ENCODE results near the gene ABCC9. TPM values are rescaled to one million over a fixed set of nuclear protein-coding genes. Genes with fewer than 3 reads are reported as not detected.
"Not testable (repeated sequence)": the region's sequence is repeated elsewhere in the genome, so short reads cannot be mapped to it uniquely, and the experiment has no call there.

Gene ABCC9
- polyA plus RNA-seq, 1 of the 3 experiments (the other 2 are of a cell fraction), result 0.02 TPM

DNA sequence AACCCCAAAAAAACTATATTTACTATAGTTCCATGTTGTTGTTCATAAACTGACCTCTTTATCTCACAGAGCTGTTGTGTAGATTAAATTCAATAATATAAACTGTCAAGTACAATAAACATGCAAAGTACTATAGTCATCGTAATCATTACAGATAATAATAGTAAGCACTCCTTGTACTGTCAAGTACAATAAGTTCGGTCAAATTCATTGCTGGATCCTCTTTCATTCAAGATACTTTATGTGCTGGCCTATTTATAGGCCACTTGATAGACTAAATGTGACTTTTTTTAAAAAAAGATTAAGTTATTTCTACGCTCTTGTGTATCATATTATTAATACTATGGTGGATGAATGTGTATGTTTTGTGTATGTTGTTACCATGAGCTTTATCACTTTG lies 127.5 kb downstream of the ABCC9 start:
- TF ChIP-seq TAF1 (IDR thresholded peaks at IDR 0.05; ENCODE audit: borderline replicate concordance, low read depth, low read length), result no peak
- TF ChIP-seq GABPA (IDR thresholded peaks at IDR 0.05; ENCODE audit: low read depth), result no peak
- no peak for TF ChIP-seq NRF1 (IDR thresholded peaks at IDR 0.05; ENCODE audit: low read depth, low read length)
- TF ChIP-seq JUND (IDR thresholded peaks at IDR 0.05), result no peak
- no peak for TF ChIP-seq EZH2phosphoT487 (IDR thresholded peaks at IDR 0.05; ENCODE audit: borderline replicate concordance, low read depth)
- TF ChIP-seq RCOR1 (IDR thresholded peaks at IDR 0.05; ENCODE audit: low read length), result no peak
- no peak for TF ChIP-seq EP300 (IDR thresholded peaks at IDR 0.05; ENCODE audit: borderline replicate concordance in 1 of 2, low read depth in 1 of 2, low read length in 1 of 2)
- TF ChIP-seq TEAD4 (IDR thresholded peaks at IDR 0.05; ENCODE audit: borderline replicate concordance, insufficient read depth), result no peak
- H3K9ac ChIP-seq, result no peak overlapping the region
- H3F3A ChIP-seq (replicated peaks; ENCODE audit: insufficient read depth), result no peaks in the 10 kb centered on the region
- H3K4me3 ChIP-seq (ENCODE audit: low read depth in 2 of 2, low read length in 1 of 2), result no peak overlapping the region
- no peaks in the 10 kb centered on the region for H3K27me3 ChIP-seq (ENCODE audit: insufficient read depth)
- WGBS (ENCODE audit: low lambda C conversion rate), result 25% methylated on average over 3 of the region's 3 CpGs
- POLR2A ChIA-PET, result no interaction called here
- no peaks in the 10 kb centered on the region for H3K9me3 ChIP-seq
- H3K79me2 ChIP-seq (ENCODE audit: insufficient read depth), result no peaks in the 10 kb centered on the region
- H3K4me1 ChIP-seq (ENCODE audit: control insufficient read depth in 1 of 2, insufficient read depth in 2 of 2, low read depth in 1 of 2, low read length in 1 of 2), result no peaks in the 10 kb centered on the region; a peak in 1 of 4 replicates
- H3K9me2 ChIP-seq, result no peaks in the 10 kb centered on the region
- CTCF ChIA-PET, result interaction anchor here (0.6 to 1.7 kb wide), 3 partner anchors 12 to 162 kb away, joined by 3 to 8 read pairs (median 3); partner anchors contain the start of gene KCNJ8
- no peak overlapping the region for H3K4me2 ChIP-seq
- no peaks in the 10 kb centered on the region for H4K20me1 ChIP-seq (ENCODE audit: insufficient read depth)
- no peaks in the 10 kb centered on the region for H3K36me3 ChIP-seq (replicated peaks in 1 of 2; ENCODE audit: control insufficient read depth in 1 of 2, insufficient read depth in 2 of 2, low read length in 1 of 2)
- no peak for DNase-seq
- peak overlapping the region in 1 of 2 experiments; percentile 6; a peak in 1 of 4 replicates for H3K27ac ChIP-seq (ENCODE audit: low read depth in 2 of 2, low read length in 1 of 2)
- H2AFZ ChIP-seq (ENCODE audit: low read depth), result no peak overlapping the region

- H3K27me3 ChIP-seq (ENCODE audit: insufficient read depth), result no peaks in the 10 kb centered on the region
- ChIA-PET POLR2A (no interaction called here), CTCF (interaction anchor here (1.7 kb wide), 1 partner anchor 40 kb away, joined by 8 read pairs; the partner anchor contains the start of gene KCNJ8)
- H3K9me3 ChIP-seq, result no peaks in the 10 kb centered on the region
- DNase-seq, result no peak
- no peak overlapping the region for H3K4me3 ChIP-seq (ENCODE audit: low read depth in 2 of 2, low read length in 1 of 2)
- no peaks in the 10 kb centered on the region for H3K9me2 ChIP-seq
- no peaks in the 10 kb centered on the region for H3F3A ChIP-seq (replicated peaks; ENCODE audit: insufficient read depth)
- no peak overlapping the region for H3K9ac ChIP-seq
- no peaks in the 10 kb centered on the region for H3K36me3 ChIP-seq (replicated peaks in 1 of 2; ENCODE audit: control insufficient read depth in 1 of 2, insufficient read depth in 2 of 2, low read length in 1 of 2)
- H3K4me2 ChIP-seq, result no peak overlapping the region
- no peaks in the 10 kb centered on the region for H4K20me1 ChIP-seq (ENCODE audit: insufficient read depth)
- no peaks in the 10 kb centered on the region for H3K79me2 ChIP-seq (ENCODE audit: insufficient read depth)
- TF ChIP-seq RAD21 (IDR thresholded peaks at IDR 0.05; ENCODE audit: low read length), result no peak
- TF ChIP-seq GATA2 (CRISPR knock-in tag; IDR thresholded peaks at IDR 0.05), result 0 out of 2 replicates have a peak, but pooled peaks have one; percentile 29
- TF ChIP-seq EP300 (IDR thresholded peaks at IDR 0.05; ENCODE audit: borderline replicate concordance in 1 of 2, low read depth in 1 of 2, low read length in 1 of 2), result peak in 1 of 2 experiments; percentile 60; a peak in 2 of 4 replicates
- no peaks in the 10 kb centered on the region; a peak in 2 of 4 replicates for H3K4me1 ChIP-seq (ENCODE audit: control insufficient read depth in 1 of 2, insufficient read depth in 2 of 2, low read depth in 1 of 2, low read length in 1 of 2)
- H3K27ac ChIP-seq (ENCODE audit: low read depth in 2 of 2, low read length in 1 of 2), result peak overlapping the region in 1 of 2 experiments; percentile 50; a peak in 2 of 4 replicates
- H2AFZ ChIP-seq (ENCODE audit: low read depth), result no peak overlapping the region
Measured at GRCh38 chr12:21813125-21813524, 128.1 kb downstream of the ABCC9 start.

DNA sequence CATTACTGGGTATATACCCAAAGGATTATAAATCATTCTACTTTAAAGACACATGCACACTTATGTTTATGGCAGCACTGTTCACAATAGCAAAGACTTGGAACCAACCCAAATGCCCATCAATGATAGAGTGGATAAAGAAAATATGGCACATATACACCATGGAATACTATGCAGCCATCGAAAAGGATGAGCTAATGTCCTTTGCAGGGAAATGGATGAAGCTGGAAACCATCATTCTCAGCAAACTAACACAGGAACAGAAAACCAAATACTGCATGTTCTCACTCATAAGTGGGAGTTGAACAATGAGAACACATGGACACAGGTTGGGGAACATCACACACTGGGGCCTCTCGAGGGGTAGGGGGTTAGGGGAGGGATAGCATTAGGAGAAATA lies 128.9 kb downstream of the ABCC9 start:
- H3K36me3 ChIP-seq (replicated peaks in 1 of 2; ENCODE audit: control insufficient read depth in 1 of 2, insufficient read depth in 2 of 2, low read length in 1 of 2); H3K9me2 ChIP-seq; H3F3A ChIP-seq (replicated peaks; ENCODE audit: insufficient read depth); H3K27me3 ChIP-seq (ENCODE audit: insufficient read depth); H3K4me2 ChIP-seq; H3K9me3 ChIP-seq; H3K4me3 ChIP-seq (ENCODE audit: low read depth in 2 of 2, low read length in 1 of 2); H3K79me2 ChIP-seq (ENCODE audit: insufficient read depth); H2AFZ ChIP-seq (ENCODE audit: low read depth); DNase-seq; H3K27ac ChIP-seq (ENCODE audit: low read depth in 2 of 2, low read length in 1 of 2); H3K4me1 ChIP-seq (ENCODE audit: control insufficient read depth in 1 of 2, insufficient read depth in 2 of 2, low read depth in 1 of 2, low read length in 1 of 2); H3K9ac ChIP-seq; POLR2A ChIA-PET; H4K20me1 ChIP-seq (ENCODE audit: insufficient read depth): not testable (repeated sequence)
- CTCF ChIA-PET, result interaction anchor here (1.7 kb wide), 1 partner anchor 39 kb away, joined by 8 read pairs; the partner anchor contains the start of gene KCNJ8
- WGBS (ENCODE audit: low lambda C conversion rate), result 3% methylated on average over 2 of the region's 2 CpGs
